ACHN (cell line): Measurements from ENCODE around the gene WWOX.

Experiments used
- DNase-seq: peaks from one replicate; pipeline ENCODE4 v3.0.0-alpha.2; 2015
- in situ Hi-C: cut with HindIII; loops from 2 replicates; pipeline ENCODE4 v1.10.0; 2017; ENCODE audit warnings: low sequenced_read_pairs, low pct_ligation_motif_present, low pct_unique_long_range_greater_than_20kb

The WWOX gene

DNA sequence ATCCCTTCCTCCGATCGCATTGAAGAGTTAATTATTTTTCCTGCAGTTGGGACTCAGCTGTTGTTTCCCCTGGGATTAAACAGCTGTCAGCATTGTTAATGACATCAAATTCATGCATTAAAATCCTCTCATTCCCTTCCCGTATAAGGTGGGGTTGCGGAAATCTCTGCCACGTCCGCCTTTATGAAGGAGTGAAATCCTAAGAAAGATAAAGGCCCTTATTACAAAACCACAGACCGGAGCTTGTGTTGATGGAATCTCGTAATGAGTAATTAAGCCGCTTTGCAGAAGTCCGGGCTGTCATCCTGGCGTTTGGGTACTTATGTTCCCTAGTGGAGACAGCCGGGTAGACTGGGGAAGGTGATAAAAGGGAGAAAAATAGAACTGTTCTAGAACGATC, 873.5 kb downstream of the WWOX start:
- no peak for DNase-seq
- in situ Hi-C loops = no loop called here

GRCh38 chr16:78976212-78976611, 876.8 kb downstream of the WWOX start:
- in situ Hi-C loops = no loop called here
- no peak for DNase-seq

DNA sequence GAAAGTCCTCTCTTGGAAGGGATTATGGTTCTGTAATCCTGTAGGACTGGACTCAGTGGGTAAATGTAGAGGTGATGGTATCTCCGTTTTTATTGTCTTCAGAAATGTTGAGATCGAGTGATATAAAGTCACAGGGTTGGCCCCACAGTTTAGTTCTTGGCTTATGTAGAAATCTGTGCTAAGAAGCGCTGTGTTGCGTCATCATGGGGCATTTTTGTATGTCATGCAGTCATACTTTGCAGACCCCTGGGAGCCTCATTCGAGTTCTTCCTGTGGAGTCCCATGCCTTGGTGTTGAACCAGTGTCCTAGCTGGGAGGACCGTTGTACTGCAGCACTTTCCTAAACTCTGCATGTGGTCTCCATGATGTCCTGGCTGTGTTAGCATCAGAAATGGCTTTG, 881.4 kb downstream of the WWOX start:
- in situ Hi-C loops = no loop called here
- DNase-seq = no peak

DNA sequence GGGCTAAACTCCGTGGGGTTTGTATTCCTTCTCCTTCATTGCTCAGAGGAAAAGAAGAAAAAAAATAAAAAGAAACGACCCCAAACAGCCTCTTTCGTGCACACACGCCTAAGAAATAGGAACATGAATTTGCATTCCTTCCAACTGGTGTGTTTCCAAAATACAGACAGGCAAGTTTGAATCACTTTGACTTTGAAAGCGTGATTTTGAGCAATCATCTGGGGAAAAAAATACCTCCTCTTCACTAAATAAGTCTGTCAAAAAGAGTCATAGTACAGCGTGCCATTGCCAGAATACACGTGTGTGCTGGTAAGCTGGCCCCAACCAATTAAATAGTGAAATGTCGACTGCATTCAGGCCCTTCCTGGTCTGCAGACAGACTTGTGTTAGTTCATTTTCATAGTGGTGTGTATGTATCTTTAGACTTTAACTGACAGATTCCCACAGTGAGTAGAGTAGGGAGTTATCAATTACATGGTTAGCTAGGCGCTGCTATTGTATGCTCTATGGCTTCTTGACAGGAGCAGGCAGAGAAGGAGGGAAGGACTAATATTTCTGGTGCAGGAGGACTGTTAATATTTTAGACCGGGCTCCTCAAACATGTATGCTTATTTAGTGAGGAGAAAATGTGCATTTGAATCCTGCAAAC, 882.8 kb downstream of the WWOX start:
- DNase-seq = no peak
- in situ Hi-C loops = no loop called here

DNA sequence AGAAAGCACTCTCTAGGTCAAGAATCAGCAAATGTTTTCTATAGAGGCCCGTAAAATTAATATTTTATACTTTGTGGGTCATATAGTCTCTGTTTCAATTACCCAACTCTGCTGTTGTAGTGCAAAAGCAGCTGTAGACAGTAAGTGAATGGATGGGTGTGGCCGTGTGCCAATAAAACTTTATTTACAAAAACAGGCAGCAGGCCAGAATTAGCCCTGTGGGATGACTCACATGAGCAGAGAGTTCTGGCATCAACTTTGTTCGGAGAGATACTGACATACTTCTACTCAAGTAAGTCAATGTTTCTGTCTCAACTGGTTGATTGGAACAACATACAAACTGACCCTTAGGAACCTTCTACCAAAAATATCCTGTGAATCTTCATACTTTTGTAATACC, 884.9 kb downstream of the WWOX start:
- DNase-seq = no peak
- in situ Hi-C loops = no loop called here

GRCh38 chr16:78984887-78985464, 885.5 kb downstream of the WWOX start:
- in situ Hi-C loops = no loop called here
- no peak for DNase-seq

GRCh38 chr16:78985716-78986605, 886.5 kb downstream of the WWOX start:
- in situ Hi-C loops = no loop called here
- no peak for DNase-seq

- DNase-seq = no peak
- in situ Hi-C loops = no loop called here
Observed at GRCh38 chr16:78987666-78988065, 888.2 kb downstream of the WWOX start.

GRCh38 chr16:78988361-78988969, 889.0 kb downstream of the WWOX start:
- in situ Hi-C loops = no loop called here

GRCh38 chr16:78990309-78990701, 890.9 kb downstream of the WWOX start:
- in situ Hi-C loops = no loop called here
- DNase-seq = no peak

More at GRCh38 chr16:78988361-78988969, 889.0 kb downstream of the WWOX start:
- no peak for DNase-seq

DNA sequence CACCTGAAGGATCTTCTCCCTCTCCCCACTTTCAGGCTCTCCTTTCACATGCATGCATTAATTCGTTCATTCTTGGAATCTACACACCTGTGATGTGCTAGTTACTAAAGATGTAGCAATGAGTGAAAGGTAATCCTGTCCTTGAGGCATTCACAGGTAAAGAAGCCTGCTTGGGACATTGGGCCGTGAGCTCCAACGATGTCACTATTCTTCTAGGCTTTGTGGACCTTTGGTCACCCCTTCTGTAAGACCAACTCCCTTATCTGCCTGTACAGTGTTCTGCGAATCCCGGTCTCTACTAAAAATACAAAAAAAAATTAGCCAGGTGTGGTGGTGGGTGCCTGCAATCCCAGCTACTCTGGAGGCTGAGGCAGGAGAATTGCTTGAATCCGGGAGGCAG, 892.5 kb downstream of the WWOX start:
- in situ Hi-C loops = no loop called here
- no peak for DNase-seq

GRCh38 chr16:78993346-78993745, 893.9 kb downstream of the WWOX start:
- in situ Hi-C loops = no loop called here
- DNase-seq = no peak

DNA sequence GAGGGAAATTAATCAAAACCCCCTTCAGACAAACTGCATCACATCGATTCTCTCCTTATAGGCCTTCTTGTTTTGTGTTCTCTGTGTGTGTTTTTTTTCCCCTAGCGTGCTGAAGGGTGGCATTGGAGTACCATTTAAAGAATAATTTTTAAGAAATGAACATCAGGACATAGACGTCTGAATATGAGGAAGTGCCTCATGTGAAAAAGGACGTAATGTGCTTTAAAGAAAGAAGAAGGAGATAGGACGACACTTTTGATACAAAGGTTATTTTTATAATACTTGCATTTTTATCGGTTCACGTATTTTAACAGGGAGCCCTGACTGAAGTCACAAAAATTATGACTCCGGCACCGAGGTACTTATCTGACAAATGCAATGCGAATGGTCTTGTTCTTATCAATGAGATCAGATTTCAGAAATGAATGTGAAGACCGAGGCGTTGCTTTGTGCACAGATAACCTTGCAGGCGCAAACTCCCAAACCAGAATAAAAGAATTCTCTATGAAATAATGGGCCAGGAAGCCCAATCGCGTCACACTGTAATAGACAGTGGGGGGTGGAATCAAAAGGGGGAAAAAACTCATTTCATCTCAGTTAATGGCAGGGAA, 894.8 kb downstream of the WWOX start:
- in situ Hi-C loops = no loop called here
- no peak for DNase-seq

DNA sequence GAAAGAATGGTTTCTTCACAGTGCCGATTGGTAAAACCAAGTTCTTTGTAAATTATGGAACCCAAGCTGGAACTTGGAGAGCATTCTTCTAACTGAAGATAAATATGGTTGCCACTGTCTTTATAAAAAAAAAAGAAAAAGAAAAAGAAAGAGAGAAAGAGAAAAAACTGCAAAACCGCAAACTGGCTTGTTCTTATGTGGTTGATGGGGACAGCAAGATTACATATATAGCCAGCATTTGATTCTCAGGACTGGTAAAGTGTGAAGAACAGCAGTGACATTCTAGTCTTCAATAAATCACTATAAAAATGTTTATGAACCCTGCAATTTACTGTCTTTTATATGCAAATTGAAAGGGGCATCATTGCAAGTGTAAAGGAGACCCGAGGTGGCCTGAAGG, 896.0 kb downstream of the WWOX start:
- DNase-seq = no peak
- in situ Hi-C loops = no loop called here

DNA sequence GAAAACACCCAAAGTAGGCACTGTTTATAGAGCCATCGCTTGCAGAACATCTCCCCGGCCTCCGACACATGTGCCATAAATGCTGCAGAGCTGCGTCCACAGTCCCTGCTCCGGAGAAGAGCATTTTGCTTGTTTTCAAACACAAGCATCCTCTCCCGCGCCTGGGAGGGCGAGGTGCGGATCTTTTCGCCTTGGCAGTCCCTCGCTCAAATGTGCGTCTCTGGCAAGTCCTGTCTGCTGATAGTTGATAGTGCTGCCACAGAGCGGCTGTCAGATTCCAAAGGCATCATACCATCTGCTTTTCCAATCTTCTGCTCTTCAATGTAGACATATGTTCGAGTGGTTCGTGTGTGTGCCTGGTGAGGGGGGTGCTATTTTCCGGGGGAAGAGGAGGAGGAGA, 897.3 kb downstream of the WWOX start:
- in situ Hi-C loops = no loop called here
- DNase-seq = no peak

DNA sequence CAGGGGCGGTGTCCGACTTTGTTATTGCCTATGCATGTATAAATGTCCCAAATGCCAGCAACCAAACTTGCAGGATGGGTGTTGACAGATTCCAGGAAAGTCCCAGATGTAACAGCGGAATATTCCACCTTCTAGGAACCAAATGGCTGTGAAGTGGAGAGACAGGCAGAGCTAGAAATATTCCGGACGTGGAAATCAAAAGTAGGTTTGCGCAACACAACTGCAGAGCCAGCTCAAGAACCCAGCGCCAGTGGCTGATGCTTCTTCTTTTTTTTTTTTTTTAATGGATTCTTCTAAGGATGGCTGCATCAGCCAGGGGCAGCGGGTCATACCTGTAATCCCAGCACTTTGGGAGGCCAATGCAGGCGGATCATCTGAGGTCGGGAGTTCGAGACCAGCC, 899.4 kb downstream of the WWOX start:
- in situ Hi-C loops = no loop called here
- no peak for DNase-seq

DNA sequence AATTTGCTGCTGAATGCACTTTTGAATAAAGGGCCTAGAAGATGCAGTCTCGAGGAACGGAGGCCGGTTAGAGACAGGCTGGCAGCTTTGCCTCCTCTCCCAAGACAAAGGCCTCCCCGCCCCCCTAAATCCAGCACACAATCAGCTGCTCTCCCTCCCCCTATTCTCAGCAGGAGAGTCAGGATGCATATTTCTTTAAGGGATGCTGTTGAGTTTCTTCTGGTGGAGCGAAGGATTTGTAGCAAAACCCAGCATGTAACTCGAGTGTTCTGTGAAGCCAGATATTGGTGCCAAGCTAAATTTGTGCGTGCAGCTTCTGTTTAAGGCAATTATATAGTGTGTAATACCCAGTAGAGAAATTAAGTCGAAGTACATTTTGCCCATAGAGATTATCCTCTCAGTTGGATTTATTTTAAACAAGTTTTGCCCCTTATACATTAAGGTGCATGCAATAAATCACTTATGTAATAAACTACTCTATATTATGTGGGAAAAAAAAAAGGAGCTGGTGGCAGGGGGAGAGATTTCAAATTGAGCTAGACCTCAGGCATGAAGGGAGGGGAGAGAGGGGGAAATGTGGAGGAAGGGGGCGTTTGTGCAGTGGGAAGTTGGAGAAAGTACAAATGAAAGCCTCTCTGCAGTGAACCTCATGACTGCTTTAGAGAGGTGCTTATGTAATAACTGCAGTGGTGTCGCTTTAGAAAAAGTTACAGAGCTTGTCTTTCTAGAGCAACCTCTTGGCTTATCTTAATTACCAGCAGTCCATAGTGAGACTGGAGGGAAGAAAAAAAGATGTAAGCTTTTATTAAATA, 901.9 kb downstream of the WWOX start:
- in situ Hi-C loops = no loop called here
- no peak for DNase-seq

GRCh38 chr16:79003026-79003609, 903.7 kb downstream of the WWOX start:
- in situ Hi-C loops = no loop called here
- no peak for DNase-seq
